Dermis blood vessel endothelial cell (primary cell): ENCODE data around the gene VSTM2L. TPM values are rescaled to one million over a fixed set of nuclear protein-coding genes. Genes with fewer than 3 reads are reported as not detected.

Source experiments
- DNase-seq: peaks from one replicate; pipeline ENCODE4 v3.0.0; 2010
- total RNA-seq: library from RNA; depleted of rRNA; stranded (reverse); fragments of >200 nt; gene quantifications from 2 replicates; pipeline ENCODE4 v1.2.3, GENCODE V29; 2014

The VSTM2L gene
- total RNA-seq, 1 donor from 2014 or later = 0.51 TPM

DNA sequence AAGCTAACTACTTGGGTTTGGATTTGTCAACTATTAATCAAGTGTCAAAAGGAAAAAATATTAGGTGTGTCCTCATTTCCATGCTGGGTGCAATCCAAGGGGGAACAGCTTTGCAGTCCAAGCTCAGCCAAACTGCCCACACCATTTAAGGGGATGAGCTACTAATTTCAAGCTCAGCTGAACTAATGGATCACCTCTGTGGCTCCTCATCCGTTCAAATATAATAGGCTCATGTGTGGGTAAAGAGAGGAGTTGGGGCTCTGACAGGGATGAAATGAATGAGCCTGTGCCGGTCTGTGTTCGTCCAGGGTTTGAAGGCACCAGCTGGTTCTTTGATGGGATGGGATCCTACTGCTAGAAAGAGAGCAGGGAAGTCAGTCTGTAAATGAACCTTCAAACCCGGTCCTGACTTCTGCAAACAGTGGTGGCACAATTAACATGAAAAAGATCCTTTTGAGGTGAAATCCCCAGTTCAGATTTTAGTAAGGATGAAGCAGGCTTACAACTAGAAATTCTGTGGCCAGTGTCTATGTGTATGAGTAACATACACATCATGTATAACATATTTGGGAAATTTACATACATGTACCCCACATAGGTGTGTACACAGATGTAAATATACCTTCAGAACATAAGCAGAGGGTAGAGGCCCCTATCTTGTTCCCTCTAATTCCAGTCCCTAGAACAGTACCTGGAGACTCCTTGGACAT lies 88.4 kb downstream of the VSTM2L start:
- DNase-seq = no peak

DNA sequence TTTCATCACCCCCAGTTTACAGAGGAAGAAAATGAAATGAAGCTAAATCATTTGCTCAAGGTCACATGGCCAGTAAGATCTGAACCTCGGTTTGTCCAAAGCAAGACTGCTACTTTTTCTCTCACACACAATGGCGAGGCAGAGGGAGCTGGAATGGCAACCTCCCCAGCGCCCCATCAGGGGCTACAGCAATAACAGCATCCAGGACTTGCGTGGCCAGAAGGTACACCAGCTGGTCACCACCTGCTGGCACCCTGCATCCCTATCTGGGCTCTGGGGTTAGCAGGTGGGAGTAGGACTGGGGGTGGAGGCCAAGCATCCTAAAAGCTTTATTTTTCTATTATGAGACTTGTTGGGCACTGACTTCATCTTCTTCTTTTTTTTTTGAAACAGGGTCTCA lies 89.0 kb downstream of the VSTM2L start:
- no peak for DNase-seq

DNA sequence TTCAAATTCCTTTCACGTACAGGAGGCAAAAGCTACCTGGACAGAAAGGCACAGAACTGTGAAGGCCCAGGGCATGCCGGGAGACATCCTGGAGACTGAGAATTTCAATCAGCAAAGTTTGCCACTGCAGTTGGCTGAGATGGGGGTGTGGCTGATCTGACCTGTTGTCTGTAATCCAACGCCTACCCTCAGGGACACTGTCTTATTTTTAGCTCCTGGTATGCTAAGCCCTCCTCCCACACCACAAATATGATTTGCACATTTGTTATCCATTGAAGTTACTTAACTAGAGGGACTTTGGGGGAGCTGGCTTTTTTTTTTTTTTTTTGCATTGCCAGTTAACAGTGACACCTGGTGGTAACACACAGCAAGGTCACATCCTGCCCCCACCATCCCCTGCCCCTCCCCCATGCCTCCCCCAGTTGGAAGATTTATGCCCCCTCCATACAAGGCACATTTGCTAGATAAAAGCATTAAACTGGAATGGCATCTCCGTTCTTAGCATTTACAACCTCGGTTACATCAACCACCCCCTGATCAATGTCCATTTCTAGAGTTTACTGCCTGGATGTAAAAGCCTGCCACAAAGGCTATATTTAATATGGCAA lies 90.0 kb downstream of the VSTM2L start:
- DNase-seq = peak; percentile 55

DNA sequence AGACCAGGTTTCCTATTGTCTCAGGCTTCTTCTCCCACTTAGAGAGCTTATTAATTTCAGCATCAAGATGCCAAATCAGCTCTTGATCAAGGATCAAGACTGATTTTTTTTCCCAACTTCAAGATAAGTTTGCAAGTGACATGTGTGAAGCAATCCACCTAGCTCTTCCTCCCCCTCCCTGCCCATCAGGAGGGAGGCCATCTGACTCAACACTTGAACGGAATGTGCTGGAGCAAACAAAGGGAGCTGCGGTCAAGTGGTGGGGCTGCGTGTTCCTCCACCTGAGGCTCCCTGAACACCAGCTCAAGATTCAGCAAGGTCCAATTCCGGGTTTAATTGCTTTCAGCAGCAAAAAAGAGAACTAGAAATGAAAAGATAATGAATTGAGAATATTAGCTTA lies 91.6 kb downstream of the VSTM2L start:
- peak; percentile 52 for DNase-seq

Other genes starting within 250 kb of the VSTM2L start
- gene CTNNBL1, start 209.1 kb upstream of the VSTM2L start, total RNA-seq = 32.8 and 35.8 TPM in 2 replicates
- gene TTI1, start 130.3 kb downstream of the VSTM2L start, total RNA-seq = 18.5 and 22.2 TPM in 2 replicates
- gene RPRD1B, start 130.6 kb downstream of the VSTM2L start, total RNA-seq = 17.7 and 22.1 TPM in 2 replicates